HepG2 (cell line): ENCODE data around the gene DGKG. TPM values are rescaled to one million over a fixed set of nuclear protein-coding genes. Genes with fewer than 3 reads are reported as not detected.

Source experiments
- BHLHE40 ChIP-seq: IDR thresholded peaks from 2 replicates; pipeline ENCODE4 v1.6.1; 2011; ENCODE audit warnings: low read length, improper control_type of control experiment
- CENPX ChIP-seq: sonication (generic); formaldehyde crosslinking; IDR thresholded peaks from 2 replicates; pipeline ENCODE4 v1.9.0; 2021; ENCODE audit warnings: mild to moderate bottlenecking, missing genetic modification reagents, moderate library complexity
- HMG20A ChIP-seq: IDR thresholded peaks from 2 replicates; pipeline ENCODE4 v1.6.1; 2016; ENCODE audit warnings: borderline replicate concordance
- HNRNPH1 ChIP-seq: fragments of 200-400 bp; formaldehyde crosslinking; optimal IDR thresholded peaks from 2 replicates; pipeline ENCODE3; 2017; ENCODE audit warnings: mild to moderate bottlenecking, low read depth, low read length
- KDM5B ChIP-seq: sonication (generic); formaldehyde crosslinking; IDR thresholded peaks from 2 replicates; pipeline ENCODE4 v1.4.0; 2020; ENCODE audit warnings: missing genetic modification reagents, mild to moderate bottlenecking, borderline replicate concordance
- MBNL3 ChIP-seq: fragments of 250-450 bp; sonication (Bioruptor Pico); conservative IDR thresholded peaks from 2 replicates; pipeline ENCODE4 v1.8.0; 2022; ENCODE audit warnings: mild to moderate bottlenecking, inconsistent platforms
- MXD4 ChIP-seq: IDR thresholded peaks from 2 replicates; pipeline ENCODE4 v1.6.1; 2016; ENCODE audit warnings: mild to moderate bottlenecking, missing biosample characterization, missing genetic modification reagents
- RBM39 ChIP-seq: fragments of 200-400 bp; formaldehyde crosslinking; IDR thresholded peaks from one replicate; pipeline ENCODE4 v1.6.1; 2018; ENCODE audit warnings: antibody characterized with exemption, mild to moderate bottlenecking, low read depth, low read length; ENCODE audit not compliant: poor library complexity, severe bottlenecking
- SIN3A ChIP-seq: IDR thresholded peaks from 2 replicates; pipeline ENCODE4 v1.6.1; 2011; ENCODE audit warnings: low read depth, mild to moderate bottlenecking, control low read depth, low read length, borderline replicate concordance
- XBP1 ChIP-seq: sonication (generic); formaldehyde crosslinking; IDR thresholded peaks from 2 replicates; pipeline ENCODE4 v1.5.0; 2020; ENCODE audit warnings: missing genetic modification reagents
- ZNF232 ChIP-seq: sonication (generic); formaldehyde crosslinking; IDR thresholded peaks from 2 replicates; pipeline ENCODE4 v1.4.0; 2020; ENCODE audit warnings: missing genetic modification reagents, borderline replicate concordance
- ZNF841 ChIP-seq: sonication (generic); formaldehyde crosslinking; IDR thresholded peaks from 2 replicates; pipeline ENCODE4 v1.8.1; 2023; ENCODE audit warnings: missing genetic modification reagents, borderline replicate concordance
- polyA plus RNA-seq, 8 experiments: library from polyadenylated mRNA; depleted of rRNA in 3 of 8; stranded (reverse) in 7 of 8; unstranded in 1 of 8; fragments of >200 nt; fragmentation: Illumina TruSeq in 4 of 8; extraction: Trizol in 4 of 8; gene quantifications; 2 replicates each; pipeline versions ENCODE4 v1.2.1 to v1.2.3, GENCODE V29; 2011 to 2016; ENCODE audit warnings: low read depth in 4 of 8, missing spikeins in 1 of 8, mixed read lengths in 1 of 8; ENCODE audit not compliant: insufficient read depth in 1 of 8
- total RNA-seq, 5 experiments: library from RNA; depleted of rRNA; stranded (reverse); fragments of >200 nt; fragmentation: Illumina TruSeq; extraction: Trizol; gene quantifications; 2 replicates each; pipeline ENCODE4 v1.2.3, GENCODE V29; 2016; ENCODE audit warnings: low read depth in 1 of 5
- TF ChIP-seq, protein P1 (sequence below): sonication (generic); formaldehyde crosslinking; IDR thresholded peaks from 2 replicates; pipeline ENCODE4 v1.4.0; 2020; ENCODE audit warnings: low read depth, mild to moderate bottlenecking, missing genetic modification reagents
- TF ChIP-seq, protein P2 (sequence below): sonication (generic); formaldehyde crosslinking; IDR thresholded peaks from 2 replicates; pipeline ENCODE4 v1.8.0; 2022; ENCODE audit warnings: mild to moderate bottlenecking, missing genetic modification reagents, borderline replicate concordance
- TF ChIP-seq, protein P3 (sequence below): sonication (generic); formaldehyde crosslinking; IDR thresholded peaks from 2 replicates; pipeline ENCODE4 v1.4.0; 2020; ENCODE audit warnings: mild to moderate bottlenecking, missing genetic modification reagents
- TF ChIP-seq, protein P4 (sequence below): sonication (generic); formaldehyde crosslinking; IDR thresholded peaks from 2 replicates; pipeline ENCODE4 v1.4.0; 2020; ENCODE audit warnings: missing genetic modification reagents
- TF ChIP-seq, protein P5 (sequence below): IDR thresholded peaks from 2 replicates; pipeline ENCODE4 v1.6.1; 2012; ENCODE audit warnings: low read depth, low read length, improper control_type of control experiment
- TF ChIP-seq, protein P6 (sequence below): IDR thresholded peaks from 2 replicates; pipeline ENCODE4 v1.6.1; 2016; ENCODE audit warnings: missing compliant biosample characterization, missing genetic modification reagents, borderline replicate concordance

The DGKG gene
- total and polyA plus RNA-seq, 2 of the 13 experiments (the other 11 are each of a cell fraction or from before 2014, with no cell fraction given): 3.8 to 6.2 TPM

DNA sequence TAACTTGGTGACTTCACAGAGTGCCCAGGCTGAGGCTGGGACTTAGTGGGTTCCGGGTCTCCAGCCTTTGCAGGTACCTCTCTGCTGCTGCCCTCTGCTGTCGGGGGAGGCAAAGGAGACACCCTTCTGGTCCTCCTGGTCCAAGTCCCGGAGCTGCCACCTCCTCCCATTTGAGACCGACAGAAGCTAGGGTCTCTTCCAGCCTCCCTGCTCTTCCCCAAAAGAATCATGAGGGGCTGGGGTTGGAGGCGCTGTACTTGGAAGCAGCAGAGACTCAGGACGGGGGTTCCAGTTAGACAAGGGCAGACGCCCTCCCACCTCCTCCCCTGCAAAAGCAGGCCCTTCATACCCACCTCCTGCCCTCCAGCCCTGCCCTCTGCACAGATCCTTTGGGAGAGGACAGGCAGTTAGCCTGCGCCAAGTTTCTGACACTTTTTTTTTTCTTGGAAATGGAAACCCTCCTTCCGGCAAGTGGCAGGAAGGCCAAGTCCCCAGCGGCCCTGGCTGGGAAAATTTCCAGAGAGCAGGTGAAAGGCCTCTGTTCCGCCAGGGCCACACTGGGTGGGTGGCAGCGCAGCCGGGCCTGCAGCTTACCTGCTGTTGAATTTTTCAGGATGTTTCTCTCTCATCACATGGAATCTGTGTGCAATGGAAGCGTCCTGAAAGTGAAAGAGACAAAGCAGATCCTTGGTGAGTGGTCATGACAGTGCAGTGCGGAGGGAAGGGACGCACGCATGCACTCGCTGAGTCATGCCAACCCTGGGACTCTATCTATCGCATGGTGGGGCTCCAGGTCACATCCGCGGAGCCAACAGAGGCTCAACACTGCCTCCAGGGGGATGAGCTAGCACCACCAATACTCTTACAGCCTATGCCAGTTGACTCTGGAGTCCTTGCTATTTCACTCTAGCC lies 119.9 kb downstream of the DGKG start (continued):
- TF ChIP-seq, protein P1, sequence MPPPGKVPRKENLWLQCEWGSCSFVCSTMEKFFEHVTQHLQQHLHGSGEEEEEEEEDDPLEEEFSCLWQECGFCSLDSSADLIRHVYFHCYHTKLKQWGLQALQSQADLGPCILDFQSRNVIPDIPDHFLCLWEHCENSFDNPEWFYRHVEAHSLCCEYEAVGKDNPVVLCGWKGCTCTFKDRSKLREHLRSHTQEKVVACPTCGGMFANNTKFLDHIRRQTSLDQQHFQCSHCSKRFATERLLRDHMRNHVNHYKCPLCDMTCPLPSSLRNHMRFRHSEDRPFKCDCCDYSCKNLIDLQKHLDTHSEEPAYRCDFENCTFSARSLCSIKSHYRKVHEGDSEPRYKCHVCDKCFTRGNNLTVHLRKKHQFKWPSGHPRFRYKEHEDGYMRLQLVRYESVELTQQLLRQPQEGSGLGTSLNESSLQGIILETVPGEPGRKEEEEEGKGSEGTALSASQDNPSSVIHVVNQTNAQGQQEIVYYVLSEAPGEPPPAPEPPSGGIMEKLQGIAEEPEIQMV (CRISPR knock-in tag): no peak
- TF ChIP-seq HMG20A: peak; percentile 28; the same call in 1 of the 2 replicates
- TF ChIP-seq XBP1 (CRISPR knock-in tag): no peak
- TF ChIP-seq CENPX (CRISPR knock-in tag): no peak
- TF ChIP-seq SIN3A: peak; percentile 85; the same call in 1 of the 2 replicates
- TF ChIP-seq MXD4 (CRISPR knock-in tag): peak; percentile 86; the same call in 1 of the 2 replicates
- TF ChIP-seq RBM39: no peak
- no peak; the same call in 1 of the 2 replicates for TF ChIP-seq ZNF232 (CRISPR knock-in tag)
- TF ChIP-seq, protein P2, sequence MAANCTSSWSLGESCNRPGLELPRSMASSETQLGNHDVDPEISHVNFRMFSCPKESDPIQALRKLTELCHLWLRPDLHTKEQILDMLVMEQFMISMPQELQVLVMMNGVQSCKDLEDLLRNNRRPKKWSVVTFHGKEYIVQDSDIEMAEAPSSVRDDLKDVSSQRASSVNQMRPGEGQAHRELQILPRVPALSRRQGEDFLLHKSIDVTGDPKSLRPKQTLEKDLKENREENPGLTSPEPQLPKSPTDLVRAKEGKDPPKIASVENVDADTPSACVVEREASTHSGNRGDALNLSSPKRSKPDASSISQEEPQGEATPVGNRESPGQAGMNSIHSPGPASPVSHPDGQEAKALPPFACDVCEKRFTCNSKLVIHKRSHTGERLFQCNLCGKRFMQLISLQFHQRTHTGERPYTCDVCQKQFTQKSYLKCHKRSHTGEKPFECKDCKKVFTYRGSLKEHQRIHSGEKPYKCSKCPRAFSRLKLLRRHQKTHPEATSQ (CRISPR knock-in tag): peak; percentile 74; the same call in 1 of the 2 replicates
- no peak for TF ChIP-seq ZNF841 (CRISPR knock-in tag)
- peak; percentile 56; the same call in 1 of the 2 replicates for TF ChIP-seq KDM5B
- 0 out of 2 replicates have a peak, but pooled peaks have one; percentile 26 for TF ChIP-seq BHLHE40
- no peak for TF ChIP-seq HNRNPH1
- TF ChIP-seq, protein P3, sequence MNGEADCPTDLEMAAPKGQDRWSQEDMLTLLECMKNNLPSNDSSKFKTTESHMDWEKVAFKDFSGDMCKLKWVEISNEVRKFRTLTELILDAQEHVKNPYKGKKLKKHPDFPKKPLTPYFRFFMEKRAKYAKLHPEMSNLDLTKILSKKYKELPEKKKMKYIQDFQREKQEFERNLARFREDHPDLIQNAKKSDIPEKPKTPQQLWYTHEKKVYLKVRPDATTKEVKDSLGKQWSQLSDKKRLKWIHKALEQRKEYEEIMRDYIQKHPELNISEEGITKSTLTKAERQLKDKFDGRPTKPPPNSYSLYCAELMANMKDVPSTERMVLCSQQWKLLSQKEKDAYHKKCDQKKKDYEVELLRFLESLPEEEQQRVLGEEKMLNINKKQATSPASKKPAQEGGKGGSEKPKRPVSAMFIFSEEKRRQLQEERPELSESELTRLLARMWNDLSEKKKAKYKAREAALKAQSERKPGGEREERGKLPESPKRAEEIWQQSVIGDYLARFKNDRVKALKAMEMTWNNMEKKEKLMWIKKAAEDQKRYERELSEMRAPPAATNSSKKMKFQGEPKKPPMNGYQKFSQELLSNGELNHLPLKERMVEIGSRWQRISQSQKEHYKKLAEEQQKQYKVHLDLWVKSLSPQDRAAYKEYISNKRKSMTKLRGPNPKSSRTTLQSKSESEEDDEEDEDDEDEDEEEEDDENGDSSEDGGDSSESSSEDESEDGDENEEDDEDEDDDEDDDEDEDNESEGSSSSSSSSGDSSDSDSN (CRISPR knock-in tag): peak; percentile 57
- TF ChIP-seq, protein P4, sequence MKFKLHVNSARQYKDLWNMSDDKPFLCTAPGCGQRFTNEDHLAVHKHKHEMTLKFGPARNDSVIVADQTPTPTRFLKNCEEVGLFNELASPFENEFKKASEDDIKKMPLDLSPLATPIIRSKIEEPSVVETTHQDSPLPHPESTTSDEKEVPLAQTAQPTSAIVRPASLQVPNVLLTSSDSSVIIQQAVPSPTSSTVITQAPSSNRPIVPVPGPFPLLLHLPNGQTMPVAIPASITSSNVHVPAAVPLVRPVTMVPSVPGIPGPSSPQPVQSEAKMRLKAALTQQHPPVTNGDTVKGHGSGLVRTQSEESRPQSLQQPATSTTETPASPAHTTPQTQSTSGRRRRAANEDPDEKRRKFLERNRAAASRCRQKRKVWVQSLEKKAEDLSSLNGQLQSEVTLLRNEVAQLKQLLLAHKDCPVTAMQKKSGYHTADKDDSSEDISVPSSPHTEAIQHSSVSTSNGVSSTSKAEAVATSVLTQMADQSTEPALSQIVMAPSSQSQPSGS (CRISPR knock-in tag): 0 out of 2 replicates have a peak, but pooled peaks have one; percentile 23
- no peak for TF ChIP-seq MBNL3 (CRISPR knock-in tag)
- TF ChIP-seq, protein P5, sequence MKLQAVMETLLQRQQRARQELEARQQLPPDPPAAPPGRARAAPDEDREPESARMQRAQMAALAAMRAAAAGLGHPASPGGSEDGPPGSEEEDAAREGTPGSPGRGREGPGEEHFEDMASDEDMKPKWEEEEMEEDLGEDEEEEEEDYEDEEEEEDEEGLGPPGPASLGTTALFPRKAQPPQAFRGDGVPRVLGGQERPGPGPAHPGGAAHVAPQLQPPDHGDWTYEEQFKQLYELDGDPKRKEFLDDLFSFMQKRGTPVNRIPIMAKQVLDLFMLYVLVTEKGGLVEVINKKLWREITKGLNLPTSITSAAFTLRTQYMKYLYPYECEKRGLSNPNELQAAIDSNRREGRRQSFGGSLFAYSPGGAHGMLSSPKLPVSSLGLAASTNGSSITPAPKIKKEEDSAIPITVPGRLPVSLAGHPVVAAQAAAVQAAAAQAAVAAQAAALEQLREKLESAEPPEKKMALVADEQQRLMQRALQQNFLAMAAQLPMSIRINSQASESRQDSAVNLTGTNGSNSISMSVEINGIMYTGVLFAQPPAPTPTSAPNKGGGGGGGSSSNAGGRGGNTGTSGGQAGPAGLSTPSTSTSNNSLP: no peak
- TF ChIP-seq, protein P6, sequence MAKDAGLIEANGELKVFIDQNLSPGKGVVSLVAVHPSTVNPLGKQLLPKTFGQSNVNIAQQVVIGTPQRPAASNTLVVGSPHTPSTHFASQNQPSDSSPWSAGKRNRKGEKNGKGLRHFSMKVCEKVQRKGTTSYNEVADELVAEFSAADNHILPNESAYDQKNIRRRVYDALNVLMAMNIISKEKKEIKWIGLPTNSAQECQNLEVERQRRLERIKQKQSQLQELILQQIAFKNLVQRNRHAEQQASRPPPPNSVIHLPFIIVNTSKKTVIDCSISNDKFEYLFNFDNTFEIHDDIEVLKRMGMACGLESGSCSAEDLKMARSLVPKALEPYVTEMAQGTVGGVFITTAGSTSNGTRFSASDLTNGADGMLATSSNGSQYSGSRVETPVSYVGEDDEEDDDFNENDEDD (CRISPR knock-in tag): peak; percentile 60; the same call in 1 of the 2 replicates
